ENCODE data around the gene NHSL2.

GRCh38 chrX:71936632-71937031 lies 26.0 kb downstream of the NHSL2 start:
- no peak for TF ChIP-seq POLR2A (IDR thresholded peaks at IDR 0.05)
- TF ChIP-seq CTCF (IDR thresholded peaks at IDR 0.05), result no peak

Measured in thyroid gland (tissue), 4 donors.